H1 (cell line): ENCODE measurements around the gene NR2C2AP. TPM values are rescaled to one million over a fixed set of nuclear protein-coding genes. Genes with fewer than 3 reads are reported as not detected.

Source experiments
- CTCF ChIP-seq, 3 experiments: IDR thresholded peaks; 1 replicate in 2 of 3; 2 replicates in 1 of 3; pipeline versions ENCODE4 v1.5.1 to v1.6.1; 2011; ENCODE audit warnings: low read length in 3 of 3, mild to moderate bottlenecking in 3 of 3, inconsistent platforms in 2 of 3, low read depth in 1 of 3, moderate library complexity in 1 of 3; ENCODE audit not compliant: insufficient read depth in 1 of 3; ENCODE audit errors: control extremely low read depth in 1 of 3
- EP300 ChIP-seq, 2 experiments: IDR thresholded peaks; 1 replicate in 1 of 2; 2 replicates in 1 of 2; pipeline ENCODE4 v1.6.1; 2011 to 2012; ENCODE audit warnings: low read depth in 2 of 2, low read length in 2 of 2, mild to moderate bottlenecking in 2 of 2, borderline replicate concordance in 1 of 2, inconsistent platforms in 1 of 2, moderate library complexity in 1 of 2
- PHF8 ChIP-seq: fragments of 200-600 bp; sonication (generic); conservative IDR thresholded peaks from 2 replicates; pipeline ENCODE4 v1.7.1; 2012; ENCODE audit warnings: low read depth, mild to moderate bottlenecking, inconsistent platforms, low read length, moderate library complexity
- SAP30 ChIP-seq: fragments of 300-600 bp; sonication (generic); IDR thresholded peaks from 2 replicates; pipeline ENCODE4 v1.7.1; 2012; ENCODE audit warnings: low read length, moderate library complexity, mild to moderate bottlenecking, inconsistent platforms; ENCODE audit not compliant: insufficient read depth, insufficient replicate concordance
- TAF7 ChIP-seq: optimal IDR thresholded peaks from 2 replicates; pipeline ENCODE3; 2011; ENCODE audit warnings: low read depth, mild to moderate bottlenecking, inconsistent platforms, low read length, moderate library complexity, borderline replicate concordance
- TCF12 ChIP-seq: IDR thresholded peaks from 2 replicates; pipeline ENCODE4 v1.6.1; 2011; ENCODE audit warnings: low read depth, mild to moderate bottlenecking, low read length
- USF2 ChIP-seq: IDR thresholded peaks from 2 replicates; pipeline ENCODE4 v1.6.1; 2011; ENCODE audit warnings: low read length, improper control_type of control experiment
- YY1 ChIP-seq: IDR thresholded peaks from 2 replicates; pipeline ENCODE4 v1.6.1; 2011; ENCODE audit warnings: low read depth, mild to moderate bottlenecking, low read length
- ZNF274 ChIP-seq: IDR thresholded peaks from 2 replicates; pipeline ENCODE4 v1.7.0; 2012; ENCODE audit warnings: low read length, borderline replicate concordance; ENCODE audit errors: extremely low read depth
- polyA plus RNA-seq, 7 experiments: library from polyadenylated mRNA; depleted of rRNA in 3 of 7; stranded (reverse) in 5 of 7; unstranded in 2 of 7; fragments of >200 nt in 5 of 7; fragments of 200-250 nt in 2 of 7; gene quantifications; 1 replicate in 5 of 7; 2 replicates in 1 of 7; 4 replicates in 1 of 7; pipeline versions ENCODE4 v1.2.1 to v1.2.3, GENCODE V29; 2011 to 2013; ENCODE audit warnings: missing spikeins in 2 of 7, mixed read lengths in 2 of 7
- total RNA-seq: library from RNA; stranded (reverse); fragmentation: NEBNext Ultra II Directional; extraction: Animal tissue kit (Norgen Biotek cat#: 25700); gene quantifications from 2 replicates; pipeline ENCODE4 v1.2.1, GENCODE V29; 2021

Gene NR2C2AP
- total and polyA plus RNA-seq, 2 of the 8 experiments (the other 6 are each of a cell fraction or from before 2014, with no cell fraction given), result 16.4 to 20.5 TPM

- TF ChIP-seq TAF7 (no peak), ZNF274 (no peak), PHF8 (no peak), SAP30 (no peak), YY1 (no peak), CTCF (IDR thresholded peaks at IDR 0.05; ENCODE audit: control extremely low read depth in 1 of 3, insufficient read depth in 1 of 3, low read depth in 1 of 3, low read length in 3 of 3) (no peak), TCF12 (no peak), USF2 (no peak), EP300 (IDR thresholded peaks at IDR 0.05; ENCODE audit: borderline replicate concordance in 1 of 2, low read depth in 2 of 2, low read length in 2 of 2) (no peak)
These were observed 4.7 kb upstream of the NR2C2AP start (continued) for GRCh38 chr19:19207637-19208572.
